HG03354 (cell line): ENCODE measurements around the gene RAPGEF4.

Experiments
- ATAC-seq: cut with Tn5 transposase; IDR thresholded peaks from one replicate; pipeline ENCODE4 v1.9.1; 2021; ENCODE audit warnings: mild to moderate bottlenecking; ENCODE audit not compliant: unreplicated experiment, poor library complexity, severe bottlenecking

The RAPGEF4 gene

GRCh38 chr2:172817411-172817810 lies 81.8 kb downstream of the RAPGEF4 start:
- no peak for ATAC-seq

GRCh38 chr2:172819943-172820342 lies 84.3 kb downstream of the RAPGEF4 start:
- no peak for ATAC-seq

DNA sequence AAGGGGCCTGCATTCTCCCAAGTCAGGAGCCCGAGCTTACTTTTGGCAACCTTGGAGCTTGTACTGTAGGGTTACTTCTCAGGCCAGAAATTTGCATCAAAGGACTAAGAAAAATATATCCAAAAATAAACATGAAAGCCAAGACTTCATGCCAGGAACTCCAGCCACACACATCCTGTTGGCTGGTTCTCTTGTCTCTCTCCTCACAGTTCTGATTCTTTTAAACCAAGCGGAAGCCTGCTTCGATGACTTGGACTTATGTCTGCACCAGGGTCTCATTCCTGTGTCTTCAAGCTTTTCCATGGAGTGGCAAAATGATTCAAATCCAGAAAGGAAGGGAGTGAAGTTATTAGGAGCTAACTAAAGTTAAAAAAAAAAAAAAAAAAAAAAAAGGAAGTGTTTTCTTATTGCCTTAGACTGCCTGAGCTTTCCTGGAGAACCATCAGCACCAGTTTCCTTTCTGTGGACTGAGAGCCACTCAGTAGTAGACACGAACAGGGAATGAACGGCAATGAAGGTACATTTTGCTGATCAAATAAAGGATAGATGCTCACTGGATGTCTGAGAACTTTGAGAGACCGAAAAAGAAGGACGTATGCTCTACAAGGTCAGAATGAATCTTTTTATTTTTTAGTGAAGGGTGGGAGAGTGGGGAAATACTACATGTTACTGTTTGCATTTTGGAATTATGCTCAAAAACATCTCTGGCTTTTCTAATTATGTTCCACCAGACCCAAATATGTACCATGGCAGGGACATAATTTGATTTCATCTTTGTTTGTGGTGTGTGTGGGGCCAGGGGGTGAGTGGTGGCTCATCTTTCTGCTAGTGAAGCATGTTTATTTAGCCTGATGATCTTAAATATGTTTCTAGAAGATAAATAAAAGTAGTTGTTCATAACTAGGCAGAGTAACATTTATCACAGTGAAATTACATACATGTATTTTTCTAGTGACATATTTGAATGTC lies 86.0 kb downstream of the RAPGEF4 start:
- no peak for ATAC-seq

DNA sequence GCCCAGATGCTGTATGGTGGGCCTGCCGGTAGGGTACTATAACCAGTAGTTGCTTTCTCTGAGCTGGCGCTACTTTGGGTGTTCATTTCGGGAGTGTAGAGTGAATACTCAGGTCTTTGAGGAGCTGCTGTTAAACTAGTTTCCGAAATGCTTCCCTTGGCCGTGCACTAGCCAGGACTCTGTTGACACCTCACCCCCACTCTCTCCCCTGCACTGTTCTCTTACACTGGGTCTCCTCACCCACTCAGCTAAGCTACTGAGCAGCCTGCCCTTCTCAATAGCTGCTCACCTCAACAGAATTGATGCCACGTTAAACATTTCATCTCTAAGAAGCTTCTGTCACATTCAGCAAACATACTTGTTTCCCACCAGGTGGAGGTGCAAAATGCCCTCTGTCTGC lies 86.9 kb downstream of the RAPGEF4 start:
- ATAC-seq = no peak

DNA sequence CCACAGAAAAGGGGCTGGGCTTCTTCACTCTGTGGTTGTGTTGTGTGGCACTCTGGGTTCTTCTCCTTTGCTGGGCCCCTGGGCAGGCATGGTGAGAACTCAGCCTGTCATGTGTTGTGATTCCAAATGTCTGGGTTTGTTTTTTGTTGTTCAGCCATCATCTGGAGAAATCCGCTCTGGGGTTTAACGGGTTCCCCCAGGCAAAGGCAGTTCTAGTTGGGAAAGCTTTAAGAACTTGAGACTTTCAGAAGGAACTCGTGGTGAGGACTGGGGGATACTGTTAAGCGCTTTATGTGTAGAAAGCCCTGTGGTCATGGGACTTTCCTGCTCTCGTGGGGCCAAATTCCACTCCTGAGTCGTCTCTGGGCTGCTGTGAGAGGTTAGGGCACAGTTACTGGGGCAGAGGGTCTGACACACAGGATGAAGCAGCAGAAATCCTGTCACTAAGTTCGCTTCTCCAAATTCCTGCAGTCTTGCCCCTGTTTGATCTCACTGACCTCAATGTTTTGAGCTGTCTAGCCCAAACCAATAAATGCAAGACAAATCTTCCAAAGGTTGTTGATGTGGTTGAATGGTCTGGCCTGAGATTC lies 87.7 kb downstream of the RAPGEF4 start:
- no peak for ATAC-seq

DNA sequence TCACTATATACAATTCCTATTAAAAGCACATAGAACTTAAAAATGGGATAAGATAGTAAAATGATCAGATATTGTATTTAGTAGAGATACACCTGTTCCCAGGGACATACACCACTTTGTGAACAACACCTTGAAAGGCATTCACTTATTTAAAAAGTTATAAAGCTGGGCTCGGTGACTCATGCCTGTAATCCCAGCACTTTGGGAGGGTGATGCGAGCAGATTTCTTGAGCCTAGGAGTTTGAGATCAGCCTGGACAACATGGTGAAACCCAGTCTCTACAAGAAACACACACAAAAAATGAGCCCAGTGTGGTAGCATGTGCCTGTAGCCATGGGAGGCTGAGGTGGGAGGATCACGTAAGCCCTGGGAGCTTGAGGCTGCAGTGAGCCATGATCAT lies 90.9 kb downstream of the RAPGEF4 start:
- ATAC-seq = no peak

DNA sequence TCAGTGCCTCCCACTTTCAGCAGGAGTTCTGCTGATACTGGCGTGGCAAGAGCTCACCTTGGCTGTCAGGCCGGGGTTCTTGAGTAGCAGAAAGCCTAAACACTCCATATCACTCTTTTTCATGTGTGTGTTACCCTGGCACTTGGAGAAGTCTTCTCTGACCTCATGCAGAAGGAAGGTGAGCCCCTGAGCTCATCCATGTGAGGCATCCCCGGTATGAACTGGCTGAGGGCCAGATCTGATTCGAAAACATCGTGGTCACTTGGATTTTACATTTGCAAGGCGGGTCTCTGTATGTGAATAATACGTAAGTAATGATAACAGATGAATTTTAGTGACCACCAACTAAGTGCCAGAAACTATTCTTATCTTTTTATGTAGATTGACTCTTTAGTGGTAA lies 93.6 kb downstream of the RAPGEF4 start:
- no peak for ATAC-seq

GRCh38 chr2:172830482-172830881 lies 94.8 kb downstream of the RAPGEF4 start:
- no peak for ATAC-seq

- no peak for ATAC-seq
Observed at GRCh38 chr2:172833898-172834297, 98.3 kb downstream of the RAPGEF4 start.

- ATAC-seq = no peak
Observed at GRCh38 chr2:172834881-172835280, 99.2 kb downstream of the RAPGEF4 start.

DNA sequence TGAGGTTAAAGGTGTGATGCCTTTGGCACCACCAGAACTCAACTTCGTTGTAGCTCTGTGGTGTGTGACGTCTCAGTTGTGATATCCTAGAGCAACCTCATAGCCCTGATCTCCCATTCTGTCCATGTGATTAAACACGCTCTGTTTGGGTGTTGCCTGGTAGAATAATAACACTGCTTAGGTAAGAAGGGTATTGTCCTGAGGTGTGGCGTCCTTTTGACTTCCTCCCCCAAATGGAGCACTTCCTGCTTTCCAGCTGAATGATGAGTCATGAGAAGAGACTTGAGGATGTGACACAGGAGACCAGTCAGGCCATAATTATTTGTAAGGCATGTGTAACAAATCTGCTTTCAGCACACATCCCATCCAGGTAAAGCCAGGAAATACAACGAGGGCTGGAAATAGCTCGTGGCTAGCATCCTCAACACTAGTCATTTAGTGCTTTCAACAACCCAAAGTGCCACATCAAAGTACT lies 100.7 kb downstream of the RAPGEF4 start:
- no peak for ATAC-seq

- no peak for ATAC-seq
Observed at GRCh38 chr2:172836827-172837226, 101.2 kb downstream of the RAPGEF4 start.

- ATAC-seq = no peak
Observed at GRCh38 chr2:172839446-172839845, 103.8 kb downstream of the RAPGEF4 start.

- ATAC-seq = no peak
Observed at GRCh38 chr2:172842511-172843265, 107.0 kb downstream of the RAPGEF4 start.

DNA sequence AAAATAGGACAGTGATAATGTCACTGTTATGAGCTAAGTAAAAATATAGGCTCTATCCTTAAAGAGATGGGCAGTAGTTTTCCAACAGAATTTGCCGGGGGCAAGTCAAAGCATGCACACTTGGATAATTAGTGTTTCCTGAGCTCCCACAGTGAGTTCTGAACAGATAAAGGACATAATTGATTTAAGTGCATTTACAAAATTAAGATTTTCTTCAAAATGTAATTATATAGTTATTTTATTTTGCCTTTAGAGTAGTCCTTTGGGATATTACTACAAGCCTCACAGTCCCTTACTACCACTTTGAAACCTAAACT lies 107.6 kb downstream of the RAPGEF4 start:
- no peak for ATAC-seq

- no peak for ATAC-seq
Observed at GRCh38 chr2:172843902-172844715, 108.5 kb downstream of the RAPGEF4 start.

DNA sequence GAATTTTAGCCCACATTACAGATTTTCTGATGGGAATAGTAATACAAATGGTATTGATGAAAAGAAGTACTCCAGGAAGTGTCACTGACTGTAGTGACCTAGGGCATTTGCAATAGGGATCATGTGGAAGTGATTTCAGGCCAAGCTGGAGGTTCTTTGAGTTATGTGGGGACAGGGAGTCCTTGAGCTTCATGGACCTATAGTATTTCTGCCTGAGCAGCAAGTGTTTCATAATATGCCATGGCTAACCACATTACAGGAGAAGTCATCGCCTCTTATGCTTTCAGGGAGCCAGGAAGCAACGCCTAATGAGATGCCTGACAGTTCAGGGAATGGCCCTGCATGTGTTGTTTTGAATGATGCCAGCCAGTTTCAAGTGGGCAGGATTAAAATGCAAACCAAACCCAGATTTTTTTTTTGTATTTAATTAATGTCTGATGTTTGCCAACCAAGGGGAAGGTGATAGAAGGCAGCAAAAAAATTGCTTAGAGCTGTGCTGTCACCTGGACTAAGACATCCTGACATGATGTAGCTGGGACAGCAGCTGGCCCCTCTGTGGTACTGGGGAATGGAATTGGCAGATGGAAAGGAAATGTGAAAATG lies 109.5 kb downstream of the RAPGEF4 start:
- no peak for ATAC-seq

DNA sequence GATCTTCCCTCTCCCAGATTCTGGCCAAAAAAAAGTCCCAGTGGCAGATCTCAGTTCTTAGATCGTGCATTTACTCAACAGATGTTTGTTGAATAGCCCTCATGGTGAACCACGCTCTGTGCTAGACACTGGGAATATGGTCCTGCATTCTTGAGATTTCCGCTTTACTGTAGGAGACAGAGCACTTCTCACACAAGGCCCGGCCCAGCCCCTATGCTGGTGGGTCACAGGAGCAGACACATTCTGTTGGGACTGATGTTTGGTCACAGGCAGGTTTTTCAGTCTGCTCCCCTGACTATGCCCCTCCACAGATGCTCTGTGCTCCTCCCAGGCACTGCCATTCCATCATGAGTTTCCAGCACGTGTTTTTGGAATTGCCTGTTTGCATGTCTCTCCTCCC lies 110.9 kb downstream of the RAPGEF4 start:
- ATAC-seq = no peak

DNA sequence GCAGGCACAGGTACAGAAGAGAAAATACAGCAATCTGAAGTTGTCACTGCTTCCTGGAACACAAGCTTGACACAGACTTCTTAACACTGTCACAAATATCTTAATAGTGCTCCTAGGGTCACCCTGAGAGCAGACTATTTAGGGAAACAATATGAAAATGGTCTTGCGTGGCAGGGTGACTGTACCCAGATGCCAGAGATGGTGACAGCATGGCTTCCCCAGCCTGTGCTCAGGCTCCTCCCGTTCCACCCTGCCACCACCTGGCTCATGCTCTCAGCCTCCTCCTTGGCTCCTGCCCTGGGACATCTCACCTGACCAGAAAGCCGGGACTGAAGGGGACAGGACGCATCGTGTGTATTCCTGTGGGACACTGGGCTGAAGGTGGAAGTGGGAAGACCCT lies 111.5 kb downstream of the RAPGEF4 start:
- no peak for ATAC-seq
